ENCODE measurements around the gene YWHAQ.

GRCh38 chr2:9593925-9594324 lies 36.9 kb downstream of the YWHAQ start:
- TF ChIP-seq CTCF (IDR thresholded peaks at IDR 0.05) (no peak), EP300 (IDR thresholded peaks at IDR 0.05) (no peak), POLR2A (IDR thresholded peaks at IDR 0.05) (no peak)
